LoVo (cell line): ENCODE measurements around the gene USP30.

Experiments used
- DNase-seq: peaks from one replicate; pipeline ENCODE4 v3.0.0-alpha.2; 2016; ENCODE audit warnings: low spot score

Gene USP30

GRCh38 chr12:109127533-109128242 lies 75.3 kb downstream of the USP30 start:
- DNase-seq: no peak

- DNase-seq: no peak
These were observed 78.1 kb downstream of the USP30 start for GRCh38 chr12:109130297-109131153.

GRCh38 chr12:109131154-109132050 lies 79.0 kb downstream of the USP30 start:
- no peak for DNase-seq

- DNase-seq: no peak
These were observed 82.0 kb downstream of the USP30 start for GRCh38 chr12:109134186-109134917.

GRCh38 chr12:109137055-109137454 lies 84.7 kb downstream of the USP30 start:
- DNase-seq: no peak
